Ovary (tissue), 9 donors: ENCODE results near the gene ADGRD1. TPM values are rescaled to one million over a fixed set of nuclear protein-coding genes. Genes with fewer than 3 reads are reported as not detected.

Experiments used
- DNase-seq, 5 donors: peaks; one replicate each; pipeline ENCODE4 v3.0.0-alpha.2; 2019 to 2020
- H3K27ac ChIP-seq, 2 donors: fragments of 200-600 bp; one replicate each; pipeline versions ENCODE4 v1.5.1 to v1.8.0; 2019 to 2022
- H3K27me3 ChIP-seq: fragments of 200-600 bp; one replicate; pipeline ENCODE4 v1.8.0; 2022
- H3K36me3 ChIP-seq: fragments of 200-600 bp; sonication (generic); one replicate; pipeline ENCODE4 v1.5.1; 2019
- H3K4me1 ChIP-seq: one replicate; pipeline ENCODE4 v1.8.1; 2013; ENCODE audit warnings: mild to moderate bottlenecking, moderate library complexity; ENCODE audit not compliant: insufficient read depth
- H3K4me3 ChIP-seq: fragments of 200-600 bp; sonication (generic); one replicate; pipeline ENCODE4 v1.5.1; 2017
- H3K9me3 ChIP-seq, 2 donors: fragments of 200-600 bp in 1 of 2; sonication (generic) in 1 of 2; one replicate each; pipeline versions ENCODE4 v1.5.1 to v1.8.1; 2013 to 2019; ENCODE audit warnings: mild to moderate bottlenecking in 1 of 2, moderate library complexity in 1 of 2
- EP300 ChIP-seq: sonication (generic); formaldehyde crosslinking; IDR thresholded peaks from one replicate; pipeline ENCODE4 v1.6.1; 2017; ENCODE audit warnings: antibody characterized with exemption
- POLR2A ChIP-seq: fragments of 450-650 bp; IDR thresholded peaks from one replicate; pipeline ENCODE4 v1.6.1; 2017; ENCODE audit warnings: antibody characterized with exemption, mild to moderate bottlenecking, moderate library complexity
- WGBS, 3 donors: extraction: QIAGEN DNeasy Blood & Tissue Kit in 1 of 3; methylation state at CpG; one replicate each; pipeline versions ENCODE4 v1.1.5 to v1.1.7; 2013 to 2017; 5-methylcytosine and 5-hydroxymethylcytosine counted together
- intact Hi-C, 4 donors: fragments of 100-400 bp; cut with DNase I; formaldehyde crosslinking; loops; one replicate each; pipeline versions ENCODE4 v1.11.0 to v1.15.1; 2022 to 2023
- polyA plus RNA-seq, 2 donors: library from polyadenylated mRNA; stranded (reverse); fragments of 200-250 nt in 1 of 2; fragments of 350-450 nt in 1 of 2; fragmentation: Illumina TruSeq in 1 of 2; extraction: RNeasy Lipid Tissue Mini Kit (QIAGEN cat#74804) in 1 of 2; gene quantifications; one replicate each; pipeline ENCODE4 v1.2.3, GENCODE V29; 2013 to 2014
- total RNA-seq, 7 donors: library from RNA; depleted of rRNA in 2 of 7; stranded (reverse); fragments of >200 nt in 2 of 7; fragmentation: NEBNext Ultra II Directional in 3 of 7; extraction: Animal tissue kit (Norgen Biotek cat#: 25700) in 3 of 7; gene quantifications; one replicate each; pipeline versions ENCODE4 v1.1.0 to v1.2.4, GENCODE V29; 2016 to 2023
- TF ChIP-seq, protein P1 (sequence below), 3 donors: fragments of 450-650 bp in 2 of 3; fragments of 200-600 bp in 1 of 3; IDR thresholded peaks; one replicate each; pipeline versions ENCODE4 v1.5.1 to v1.8.0; 2016 to 2022; ENCODE audit warnings: antibody characterized with exemption in 3 of 3, mild to moderate bottlenecking in 1 of 3
- donor health status: DM: no; HTN: no; CAD: no; lungs with moderate emphysema.
- donor health status: DM: no; HTN: no; CAD: no.
- donor health status: Bipolar disorder and iron deficiency.
- donor health status: DM: yes; HTN: yes; CAD: no.
- donor health status: DM: no; HTN: no; CAD: no.
- donor health status: DM: yes; HTN: yes; CAD: no.

ADGRD1 gene
- total and polyA plus RNA-seq, 9 donors: 7.6 to 75.3 (median 25.9) TPM

DNA sequence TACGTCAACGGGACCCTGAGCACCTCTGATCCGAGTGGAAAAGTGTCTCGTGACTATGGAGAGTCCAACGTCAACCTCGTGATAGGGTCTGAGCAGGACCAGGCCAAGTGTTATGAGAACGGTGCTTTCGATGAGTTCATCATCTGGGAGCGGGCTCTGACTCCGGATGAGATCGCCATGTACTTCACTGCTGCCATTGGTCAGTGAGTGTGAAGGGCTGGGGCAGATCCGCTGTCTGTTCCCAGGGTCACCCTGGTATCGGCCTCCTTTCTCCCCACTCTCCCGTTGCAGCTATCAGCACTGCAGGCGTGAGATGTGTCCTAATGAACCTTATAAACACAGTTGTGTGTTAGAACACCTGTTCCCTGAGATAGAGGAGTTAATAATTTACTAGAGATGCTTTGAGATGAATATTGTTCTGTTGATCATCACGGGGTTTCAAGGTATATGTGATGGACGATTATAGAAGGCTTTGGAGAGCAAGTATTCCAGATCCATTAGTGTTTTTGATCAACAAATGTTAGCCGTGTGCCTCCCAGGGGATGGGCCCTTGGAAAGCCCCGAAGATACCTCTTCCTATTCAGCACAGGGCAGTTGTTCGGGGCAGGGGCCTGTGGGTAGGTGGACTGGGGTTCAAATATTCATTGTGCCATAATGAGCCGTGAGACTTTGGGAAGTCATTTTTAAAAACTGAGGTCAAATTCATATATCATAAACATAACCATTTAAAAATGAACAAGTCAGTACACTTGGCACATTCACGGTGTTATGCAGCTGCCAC is 33.6 kb downstream of the ADGRD1 start:
- intact Hi-C loops: no loop called here
- H3K36me3 ChIP-seq: no peaks in the 10 kb centered on the region
- peaks cover 3% of the 10 kb centered on the region for H3K4me1 ChIP-seq
- 86% methylated on average over 22 of the region's 22 CpGs for WGBS, 3 donors
- TF ChIP-seq EP300 (no peak), POLR2A (no peak)
- TF ChIP-seq, protein P1, sequence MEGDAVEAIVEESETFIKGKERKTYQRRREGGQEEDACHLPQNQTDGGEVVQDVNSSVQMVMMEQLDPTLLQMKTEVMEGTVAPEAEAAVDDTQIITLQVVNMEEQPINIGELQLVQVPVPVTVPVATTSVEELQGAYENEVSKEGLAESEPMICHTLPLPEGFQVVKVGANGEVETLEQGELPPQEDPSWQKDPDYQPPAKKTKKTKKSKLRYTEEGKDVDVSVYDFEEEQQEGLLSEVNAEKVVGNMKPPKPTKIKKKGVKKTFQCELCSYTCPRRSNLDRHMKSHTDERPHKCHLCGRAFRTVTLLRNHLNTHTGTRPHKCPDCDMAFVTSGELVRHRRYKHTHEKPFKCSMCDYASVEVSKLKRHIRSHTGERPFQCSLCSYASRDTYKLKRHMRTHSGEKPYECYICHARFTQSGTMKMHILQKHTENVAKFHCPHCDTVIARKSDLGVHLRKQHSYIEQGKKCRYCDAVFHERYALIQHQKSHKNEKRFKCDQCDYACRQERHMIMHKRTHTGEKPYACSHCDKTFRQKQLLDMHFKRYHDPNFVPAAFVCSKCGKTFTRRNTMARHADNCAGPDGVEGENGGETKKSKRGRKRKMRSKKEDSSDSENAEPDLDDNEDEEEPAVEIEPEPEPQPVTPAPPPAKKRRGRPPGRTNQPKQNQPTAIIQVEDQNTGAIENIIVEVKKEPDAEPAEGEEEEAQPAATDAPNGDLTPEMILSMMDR (IDR thresholded peaks at IDR 0.05): no peak
- H3K27me3 ChIP-seq: no peaks in the 10 kb centered on the region
- no peaks in the 10 kb centered on the region for H3K9me3 ChIP-seq
- DNase-seq: no peak
- no peak overlapping the region for H3K27ac ChIP-seq
- H3K4me3 ChIP-seq: no peak overlapping the region

DNA sequence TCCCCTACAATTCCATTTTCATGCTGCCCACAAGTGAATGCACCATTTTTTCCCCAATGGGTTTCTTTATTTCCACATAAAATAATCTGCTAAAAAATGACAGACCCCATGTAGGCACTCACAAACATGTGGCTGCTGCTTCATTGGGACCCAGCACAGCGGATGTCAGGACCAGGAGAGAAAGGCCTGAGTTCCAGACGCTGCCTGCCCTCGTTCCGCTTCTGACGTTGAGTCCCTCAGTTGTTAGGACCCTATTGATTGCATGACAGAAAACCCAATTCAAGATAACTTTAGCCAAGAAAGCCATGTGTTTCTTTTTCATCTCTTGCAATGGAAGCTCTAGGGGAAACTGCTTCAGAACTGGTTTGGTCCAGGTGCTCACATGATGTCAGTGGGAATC is 34.6 kb downstream of the ADGRD1 start:
- Histone ChIP-seq H3K27ac (no peak overlapping the region), H3K4me3 (no peak overlapping the region), H3K27me3 (no peaks in the 10 kb centered on the region), H3K36me3 (no peaks in the 10 kb centered on the region), H3K4me1 (no peaks in the 10 kb centered on the region), H3K9me3 (no peaks in the 10 kb centered on the region)
- no peak for TF ChIP-seq POLR2A
- DNase-seq: no peak
- intact Hi-C loops: no loop called here
- WGBS, 3 donors: 85 to 96% (median 93%) methylated on average over 5 of the region's 5 CpGs

DNA sequence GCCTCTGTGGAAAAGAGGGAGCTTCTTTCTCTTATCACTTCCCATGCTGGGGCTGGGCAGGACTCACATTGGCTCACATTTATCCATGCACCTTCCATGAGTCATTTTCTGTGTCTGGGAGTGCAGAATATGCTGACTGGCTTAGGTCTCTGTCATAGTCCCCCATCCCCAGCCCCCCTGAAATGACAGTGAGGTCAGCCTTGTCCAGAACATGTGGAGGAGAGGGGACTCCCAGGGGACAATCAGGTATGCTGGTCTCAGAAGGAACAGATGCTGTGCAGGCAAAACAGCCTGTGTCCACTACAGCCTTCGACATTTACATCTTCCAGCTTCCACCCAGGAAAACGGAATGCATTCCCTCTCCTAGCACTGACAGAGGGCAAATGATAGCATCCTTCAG is 35.0 kb downstream of the ADGRD1 start:
- no peaks in the 10 kb centered on the region for H3K36me3 ChIP-seq
- TF ChIP-seq POLR2A: no peak
- TF ChIP-seq, protein P1 (IDR thresholded peaks at IDR 0.05): no peak
- H3K27ac ChIP-seq: no peak overlapping the region
- H3K4me3 ChIP-seq: no peak overlapping the region
- WGBS, 3 donors: 64 to 85% (median 65%) methylated on average over 2 of the region's 2 CpGs
- H3K27me3 ChIP-seq: no peaks in the 10 kb centered on the region
- H3K4me1 ChIP-seq: no peaks in the 10 kb centered on the region
- H3K9me3 ChIP-seq: no peaks in the 10 kb centered on the region
- intact Hi-C loops: no loop called here
- DNase-seq: no peak

DNA sequence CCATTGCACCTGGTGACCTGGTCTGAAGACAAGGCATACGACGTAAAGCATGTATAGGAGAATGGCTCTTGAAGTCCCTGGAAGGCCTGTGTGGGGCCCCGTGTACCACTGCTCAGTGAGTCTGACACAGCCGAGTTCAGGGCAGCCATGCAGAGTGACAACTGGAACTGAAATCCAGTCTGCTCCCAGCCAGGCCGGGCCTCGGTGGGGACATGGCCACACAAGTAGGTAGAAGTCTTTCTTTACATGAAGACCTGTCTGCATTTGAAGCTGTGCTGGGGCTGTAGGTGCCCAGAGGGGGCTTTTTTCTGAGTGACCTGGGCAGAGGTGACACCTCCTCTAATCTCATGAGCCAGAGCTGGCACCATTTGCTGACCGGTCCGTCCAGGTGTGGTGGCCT is 35.7 kb downstream of the ADGRD1 start:
- no peak for DNase-seq
- Histone ChIP-seq H3K4me1 (no peaks in the 10 kb centered on the region), H3K9me3 (no peaks in the 10 kb centered on the region), H3K27me3 (no peaks in the 10 kb centered on the region), H3K4me3 (no peak overlapping the region), H3K27ac (no peak overlapping the region), H3K36me3 (no peaks in the 10 kb centered on the region)
- 81 to 91% (median 90%) methylated on average over 8 of the region's 8 CpGs for WGBS, 3 donors
- TF ChIP-seq POLR2A: no peak
- no peak for TF ChIP-seq EP300
- TF ChIP-seq, protein P1 (IDR thresholded peaks at IDR 0.05): no peak
- intact Hi-C loops: no loop called here

DNA sequence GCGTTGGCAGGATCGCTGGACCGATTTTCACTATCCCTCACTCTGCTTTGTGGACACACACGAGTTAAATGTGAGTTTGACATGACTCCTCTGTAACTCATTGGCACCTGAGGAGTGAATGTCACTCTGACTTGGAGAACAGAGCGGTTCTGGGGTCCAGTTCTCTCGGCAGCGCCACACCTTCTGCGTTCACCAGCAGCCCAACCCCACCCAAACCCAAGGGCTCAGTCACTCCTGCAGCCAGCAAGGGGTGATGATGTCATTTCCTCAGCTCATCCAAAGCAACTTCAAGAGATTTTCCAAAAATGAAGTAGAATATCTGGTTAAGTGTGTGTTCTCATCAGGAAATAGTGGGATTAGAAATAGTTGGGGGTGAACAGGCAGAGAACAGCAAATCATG is 36.3 kb downstream of the ADGRD1 start:
- 88 to 96% (median 91%) methylated on average over 8 of the region's 8 CpGs for WGBS, 3 donors
- TF ChIP-seq, protein P1 (IDR thresholded peaks at IDR 0.05): no peak
- TF ChIP-seq EP300 (no peak), POLR2A (no peak)
- no peak for DNase-seq
- Histone ChIP-seq H3K4me1 (no peaks in the 10 kb centered on the region), H3K9me3 (no peaks in the 10 kb centered on the region), H3K27me3 (no peaks in the 10 kb centered on the region), H3K27ac (no peak overlapping the region), H3K36me3 (no peaks in the 10 kb centered on the region), H3K4me3 (no peak overlapping the region)
- intact Hi-C loops: no loop called here
